K562 treated with DMSO at 1 percent for 24 hours (cell line): ENCODE measurements around the gene RGS17. TPM values are rescaled to one million over a fixed set of nuclear protein-coding genes. Genes with fewer than 3 reads are reported as not detected.

Experiments
- total RNA-seq: library from RNA; unstranded; fragments of 300-600 nt; gene quantifications from 2 replicates; pipeline ENCODE4 v1.2.3, GENCODE V29; 2022; ENCODE audit warnings: low read depth; ENCODE audit not compliant: insufficient read depth

Gene RGS17
- 0.09 TPM in 1 of 2 replicates, not detected in the other for total RNA-seq

GRCh38 chr6:153131037-153131981 is at the start of gene RGS17:
Gene RGS17, minus strand, starts transcription at chr6:153131282. Its CDS starts 87,264 bp downstream, at chr6:153044018.

GRCh38 chr6:153002613-153003365 is 128.3 kb downstream of the RGS17 start, which contains the start of gene MTRF1L:
Gene MTRF1L, minus strand, starts transcription at chr6:153002709. Its CDS starts 24 bp downstream, at chr6:153002685.

GRCh38 chr6:152982904-152983636 is 148.0 kb downstream of the RGS17 start, which contains the start of gene FBXO5:
Gene FBXO5, minus strand, starts transcription at chr6:152983041. Its CDS starts 82 bp downstream, at chr6:152982959.

Other genes starting within 250 kb of the RGS17 start
- gene FBXO5, start 148.2 kb downstream of the RGS17 start, total RNA-seq = 19.5 and 21.6 TPM in 2 replicates
- 10.5 and 12.7 TPM in 2 replicates for gene MTRF1L, start 128.6 kb downstream of the RGS17 start, total RNA-seq